IMR-90 (cell line): Measurements from ENCODE around the gene TNS3. TPM values are rescaled to one million over a fixed set of nuclear protein-coding genes. Genes with fewer than 3 reads are reported as not detected.
A peak's percentile ranks its signal among the peaks of the same experiment; 100 is the strongest.

ENCODE experiments used
- ATAC-seq: fragments of 200-7000 bp; cut with Tn5 transposase; 2 replicates; pipeline ENCODE4 v1.9.1; 2020; ENCODE audit warnings: low read depth, mild to moderate bottlenecking, moderate library complexity
- BruUV-seq: library from RNA; stranded (reverse); fragments of 400-500 nt; replicated peaks from 2 replicates; lab custom pipeline; 2021; lab: Mats Ljungman, UMichigan
- CTCF ChIA-PET: fragments of 300-600 bp; formaldehyde crosslinking; extraction: SDS; loops from one replicate; lab custom pipeline; 2021; ENCODE audit warnings: antibody characterized with exemption; lab: Yijun Ruan, JAX
- POLR2A ChIA-PET: fragments of 300-600 bp; sonication (Branson Sonifier 250); formaldehyde crosslinking; loops from one replicate; lab custom pipeline; 2022; ENCODE audit warnings: antibody characterized with exemption; ENCODE audit not compliant: unreplicated experiment; lab: Charles Lee
- DNase-seq: peaks from one replicate; pipeline ENCODE4 v3.0.0; 2013
- H2AFZ ChIP-seq: replicated peaks from 2 replicates; pipeline ENCODE3; 2013; ENCODE audit warnings: low read length, mild to moderate bottlenecking; ENCODE audit not compliant: poor library complexity
- H2AK5ac ChIP-seq: 2 replicates; pipeline ENCODE4 v1.6.1; 2013; ENCODE audit warnings: low read depth, low read length, inconsistent platforms
- H2AK9ac ChIP-seq: replicated peaks from 2 replicates; pipeline ENCODE3; 2013; ENCODE audit warnings: mild to moderate bottlenecking, low read depth, low read length, moderate library complexity; ENCODE audit not compliant: poor library complexity
- H2BK120ac ChIP-seq: 2 replicates; pipeline ENCODE4 v1.6.1; 2013; ENCODE audit warnings: low read depth, low read length, inconsistent platforms
- H2BK15ac ChIP-seq: 3 replicates; pipeline ENCODE4 v1.6.1; 2013; ENCODE audit warnings: low read depth, low read length, inconsistent platforms
- H2BK20ac ChIP-seq: 2 replicates; pipeline ENCODE4 v1.6.1; 2013; ENCODE audit warnings: low read depth, mild to moderate bottlenecking, inconsistent platforms, low read length, moderate library complexity
- H2BK5ac ChIP-seq: 2 replicates; pipeline ENCODE4 v1.6.1; 2013; ENCODE audit warnings: mild to moderate bottlenecking, low read depth, low read length, inconsistent platforms; ENCODE audit not compliant: poor library complexity, severe bottlenecking
- H3K14ac ChIP-seq: replicated peaks from 2 replicates; pipeline ENCODE4 v1.6.1; 2013; ENCODE audit warnings: low read depth, low read length, inconsistent platforms
- H3K18ac ChIP-seq: 2 replicates; pipeline ENCODE4 v1.6.1; 2013; ENCODE audit warnings: low read depth, low read length, control low read depth
- H3K23ac ChIP-seq: 2 replicates; pipeline ENCODE4 v1.6.1; 2013; ENCODE audit warnings: low read depth, low read length, inconsistent platforms
- H3K27ac ChIP-seq: 2 replicates; pipeline ENCODE4 v1.5.1; 2013; ENCODE audit warnings: mild to moderate bottlenecking, control low read depth, low read length; ENCODE audit not compliant: insufficient read depth
- H3K27me3 ChIP-seq: 2 replicates; pipeline ENCODE4 v1.6.1; 2013; ENCODE audit warnings: low read length; ENCODE audit not compliant: control insufficient read depth, insufficient read depth
- H3K36me3 ChIP-seq: 2 replicates; pipeline ENCODE4 v1.6.1; 2013; ENCODE audit warnings: low read length, mixed read lengths; ENCODE audit not compliant: control insufficient read depth, insufficient read depth
- H3K4ac ChIP-seq: 2 replicates; pipeline ENCODE4 v1.6.1; 2013; ENCODE audit warnings: low read depth, low read length, inconsistent platforms
- H3K4me1 ChIP-seq: 2 replicates; pipeline ENCODE4 v1.6.1; 2013; ENCODE audit warnings: low read length, mixed read lengths; ENCODE audit not compliant: control insufficient read depth, insufficient read depth
- H3K4me2 ChIP-seq: 2 replicates; pipeline ENCODE4 v1.6.1; 2013; ENCODE audit warnings: low read depth, mild to moderate bottlenecking, control low read depth, low read length, moderate library complexity
- H3K4me3 ChIP-seq: 2 replicates; pipeline ENCODE4 v1.5.1; 2013; ENCODE audit warnings: low read depth, mild to moderate bottlenecking, control low read depth, low read length, moderate library complexity; ENCODE audit not compliant: insufficient read depth
- H3K56ac ChIP-seq: 2 replicates; pipeline ENCODE4 v1.6.1; 2013; ENCODE audit warnings: low read length, inconsistent platforms; ENCODE audit not compliant: insufficient read depth; ENCODE audit errors: extremely low read depth
- H3K79me1 ChIP-seq, 2 experiments: 2 replicates each; pipeline ENCODE4 v1.6.1; 2013; ENCODE audit warnings: low read length in 2 of 2, inconsistent platforms in 1 of 2, low read depth in 1 of 2
- H3K9ac ChIP-seq: 2 replicates; pipeline ENCODE4 v1.6.1; 2013; ENCODE audit warnings: low read depth, low read length, control low read depth
- H3K9me1 ChIP-seq: 2 replicates; pipeline ENCODE4 v1.6.1; 2013; ENCODE audit warnings: low read length, inconsistent platforms; ENCODE audit not compliant: insufficient read depth
- H3K9me3 ChIP-seq: 2 replicates; pipeline ENCODE4 v1.6.1; 2013; ENCODE audit warnings: low read length; ENCODE audit not compliant: control insufficient read depth, insufficient read depth
- H4K20me1 ChIP-seq: 2 replicates; pipeline ENCODE4 v1.6.1; 2013; ENCODE audit warnings: low read length, inconsistent platforms; ENCODE audit not compliant: insufficient read depth
- H4K5ac ChIP-seq: 2 replicates; pipeline ENCODE4 v1.6.1; 2013; ENCODE audit warnings: mild to moderate bottlenecking, low read depth, low read length, control low read depth
- H4K8ac ChIP-seq, 2 experiments: 2 replicates each; pipeline ENCODE4 v1.6.1; 2013; ENCODE audit warnings: low read depth in 2 of 2, low read length in 2 of 2, control low read depth in 1 of 2, inconsistent platforms in 1 of 2
- H4K91ac ChIP-seq: 2 replicates; pipeline ENCODE4 v1.6.1; 2013; ENCODE audit warnings: low read depth, low read length, inconsistent platforms; ENCODE audit not compliant: insufficient read depth
- BHLHE40 ChIP-seq: fragments of 150-350 bp; IDR thresholded peaks from 2 replicates; pipeline ENCODE4 v1.6.1; 2016; ENCODE audit warnings: mild to moderate bottlenecking, low read depth, low read length
- CEBPB ChIP-seq: IDR thresholded peaks from 2 replicates; pipeline ENCODE4 v1.6.1; 2012; ENCODE audit warnings: low read depth, low read length, improper control_type of control experiment
- CHD1 ChIP-seq: IDR thresholded peaks from 2 replicates; pipeline ENCODE4 v1.6.1; 2012; ENCODE audit warnings: low read depth, low read length, improper control_type of control experiment
- CTCF ChIP-seq: conservative IDR thresholded peaks from 2 replicates; pipeline ENCODE4 v1.5.1; 2012; ENCODE audit warnings: mild to moderate bottlenecking, low read depth, low read length, improper control_type of control experiment
- FOS ChIP-seq: fragments of 150-350 bp; IDR thresholded peaks from 2 replicates; pipeline ENCODE4 v1.6.1; 2016; ENCODE audit warnings: low read depth, low read length
- MAFK ChIP-seq: IDR thresholded peaks from 2 replicates; pipeline ENCODE4 v1.6.1; 2012; ENCODE audit warnings: low read depth, low read length, improper control_type of control experiment
- MAZ ChIP-seq: IDR thresholded peaks from 2 replicates; pipeline ENCODE4 v1.6.1; 2012; ENCODE audit warnings: low read depth, mild to moderate bottlenecking, low read length, improper control_type of control experiment, moderate library complexity, borderline replicate concordance
- MXI1 ChIP-seq: IDR thresholded peaks from 2 replicates; pipeline ENCODE4 v1.6.1; 2012; ENCODE audit warnings: low read depth, mild to moderate bottlenecking, low read length, moderate library complexity, borderline replicate concordance
- NFE2L2 ChIP-seq: fragments of 150-350 bp; IDR thresholded peaks from 2 replicates; pipeline ENCODE4 v1.6.1; 2016; ENCODE audit warnings: low read depth, mild to moderate bottlenecking, low read length
- POLR2A ChIP-seq: IDR thresholded peaks from 2 replicates; pipeline ENCODE4 v1.6.1; 2012; ENCODE audit warnings: mild to moderate bottlenecking, low read depth, low read length
- RAD21 ChIP-seq: IDR thresholded peaks from 2 replicates; pipeline ENCODE4 v1.6.1; 2012; ENCODE audit warnings: low read length, improper control_type of control experiment
- RCOR1 ChIP-seq: IDR thresholded peaks from 2 replicates; pipeline ENCODE4 v1.6.1; 2012; ENCODE audit warnings: mild to moderate bottlenecking, low read length, improper control_type of control experiment; ENCODE audit not compliant: insufficient replicate concordance
- RFX5 ChIP-seq: IDR thresholded peaks from 2 replicates; pipeline ENCODE4 v1.8.0; 2012; ENCODE audit warnings: low read depth, mild to moderate bottlenecking, low read length, moderate library complexity
- SMC3 ChIP-seq: fragments of 150-350 bp; IDR thresholded peaks from 2 replicates; pipeline ENCODE4 v1.6.1; 2016; ENCODE audit warnings: low read depth, mild to moderate bottlenecking, antibody characterized with exemption, low read length, moderate library complexity
- USF2 ChIP-seq: fragments of 150-350 bp; IDR thresholded peaks from 2 replicates; pipeline ENCODE4 v1.6.1; 2017; ENCODE audit warnings: mild to moderate bottlenecking, antibody characterized with exemption, low read length, low read depth
- WGBS, 2 experiments: methylation state at CpG; one replicate each; pipeline versions ENCODE4 v1.1.5 to v1.1.7; 2013; ENCODE audit warnings: missing lambda C conversion rate in 2 of 2; ENCODE audit not compliant: insufficient read length in 1 of 2; ENCODE audit errors: extremely low coverage in 2 of 2; 5-methylcytosine and 5-hydroxymethylcytosine counted together
- dilution Hi-C: fragments of 300-500 bp; cut with HindIII; formaldehyde crosslinking; loops from one replicate; pipeline ENCODE4 v1.14.3; 2018; ENCODE audit warnings: low sequenced_read_pairs; ENCODE audit not compliant: unreplicated experiment
- in situ Hi-C: fragments of 300-500 bp; cut with MboI; formaldehyde crosslinking; loops from 3 replicates; pipeline ENCODE4 v1.14.3; 2019; ENCODE audit warnings: low sequenced_read_pairs, inconsistent platforms, mixed read lengths
- intact Hi-C: fragments of 100-400 bp; cut with micrococcal nuclease; formaldehyde crosslinking; loops from 2 replicates; pipeline ENCODE4 v1.10.0; 2022
- polyA plus RNA-seq, 3 experiments: library from polyadenylated mRNA; depleted of rRNA; stranded (reverse); fragments of >200 nt; gene quantifications; 2 replicates each; pipeline ENCODE4 v1.2.3, GENCODE V29; 2012; ENCODE audit warnings: low replicate concordance in 1 of 3
- total RNA-seq: library from RNA; depleted of rRNA; stranded (reverse); fragments of >200 nt; gene quantifications from 2 replicates; pipeline ENCODE4 v1.2.3, GENCODE V29; 2012
- TF ChIP-seq, protein P1 (sequence below): fragments of 150-350 bp; IDR thresholded peaks from 2 replicates; pipeline ENCODE4 v1.6.1; 2016; ENCODE audit warnings: low read depth, mild to moderate bottlenecking, low read length, moderate library complexity, borderline replicate concordance

The TNS3 gene
- total and polyA plus RNA-seq, 2 of the 4 experiments (the other 2 are of a cell fraction), result 64.3 to 79.2 TPM

- H3K9me3 ChIP-seq, result no peaks in the 10 kb centered on the region
- H4K5ac ChIP-seq, result no peak overlapping the region
- no peaks in the 10 kb centered on the region for H3K27me3 ChIP-seq
- no peak overlapping the region for H3K56ac ChIP-seq
- H4K8ac ChIP-seq, result no peak overlapping the region
- no peak for ATAC-seq
- H3K23ac ChIP-seq, result no peak overlapping the region; the same call in 1 of the 2 replicates
- ChIA-PET CTCF (interaction anchor here (0.7 kb wide), 1 partner anchor 77 kb away, joined by 3 read pairs; no protein-coding TSS in a partner anchor), POLR2A (no interaction called here)
- no peak for DNase-seq
- peaks cover 2% of the 10 kb centered on the region; the same call in 1 of the 2 replicates for H3K4me1 ChIP-seq
- no peak overlapping the region for H3K14ac ChIP-seq
- H3K4ac ChIP-seq, result no peak overlapping the region
- no TSS peak for BruUV-seq
- no peak overlapping the region for H3K18ac ChIP-seq
- in situ Hi-C loops, result no loop called here
- no peak overlapping the region for H2AK5ac ChIP-seq
- peaks cover 7% of the 10 kb centered on the region; the same call in 1 of the 2 replicates for H4K20me1 ChIP-seq
- H3K4me3 ChIP-seq, result no peak overlapping the region
- no peak overlapping the region for H3K9ac ChIP-seq
- dilution Hi-C loops, result no loop called here
- peaks cover 30 to 70% of the 10 kb centered on the region in 2 experiments for H3K79me1 ChIP-seq
- H2BK5ac ChIP-seq, result no peak overlapping the region
- no peak overlapping the region for H2BK120ac ChIP-seq
- no peak overlapping the region for H3K4me2 ChIP-seq
- intact Hi-C loops, result no loop called here
- no peak overlapping the region for H2BK15ac ChIP-seq
- H2AFZ ChIP-seq, result no peak overlapping the region
- H3K9me1 ChIP-seq, result peaks cover 13% of the 10 kb centered on the region; the same call in 1 of the 2 replicates
- H4K91ac ChIP-seq, result no peak overlapping the region
- H3K27ac ChIP-seq, result no peak overlapping the region
- peak overlapping the region; percentile 74 for H2AK9ac ChIP-seq
- 67% methylated on average over 2 of the region's 6 CpGs; no CpG with 5 or more reads in 1 of the 2 experiments for WGBS, 2 experiments
- H3K36me3 ChIP-seq, result peaks cover 57% of the 10 kb centered on the region
- no peak overlapping the region for H2BK20ac ChIP-seq
- TF ChIP-seq CEBPB (no peak), NFE2L2 (no peak), MAFK (no peak), CTCF (no peak), SMC3 (no peak), RCOR1 (no peak), FOS (no peak), USF2 (no peak), POLR2A (no peak), RFX5 (no peak), BHLHE40 (no peak), RAD21 (no peak), CHD1 (no peak), MXI1 (no peak), MAZ (no peak)
- TF ChIP-seq, protein P1, sequence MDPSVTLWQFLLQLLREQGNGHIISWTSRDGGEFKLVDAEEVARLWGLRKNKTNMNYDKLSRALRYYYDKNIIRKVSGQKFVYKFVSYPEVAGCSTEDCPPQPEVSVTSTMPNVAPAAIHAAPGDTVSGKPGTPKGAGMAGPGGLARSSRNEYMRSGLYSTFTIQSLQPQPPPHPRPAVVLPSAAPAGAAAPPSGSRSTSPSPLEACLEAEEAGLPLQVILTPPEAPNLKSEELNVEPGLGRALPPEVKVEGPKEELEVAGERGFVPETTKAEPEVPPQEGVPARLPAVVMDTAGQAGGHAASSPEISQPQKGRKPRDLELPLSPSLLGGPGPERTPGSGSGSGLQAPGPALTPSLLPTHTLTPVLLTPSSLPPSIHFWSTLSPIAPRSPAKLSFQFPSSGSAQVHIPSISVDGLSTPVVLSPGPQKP, result no peak
Observed at GRCh38 chr7:47301105-47301477, 280.8 kb downstream of the TNS3 start.
